Epithelial cell of proximal tubule (primary cell): Measurements from ENCODE around the gene DENND1A. TPM values are rescaled to one million over a fixed set of nuclear protein-coding genes. Genes with fewer than 3 reads are reported as not detected.
"Not testable (repeated sequence)": the region's sequence is repeated elsewhere in the genome, so short reads cannot be mapped to it uniquely, and the experiment has no call there.

Experiments
- DNase-seq: peaks from one replicate; pipeline ENCODE4 v3.0.0-alpha.2; 2011; ENCODE audit warnings: low read depth
- H3K4me3 ChIP-seq: 2 replicates; pipeline ENCODE4 v1.5.1; 2011; ENCODE audit warnings: low read depth, mild to moderate bottlenecking, low read length
- total RNA-seq: library from RNA; depleted of rRNA; stranded (reverse); fragments of >200 nt; gene quantifications from 2 replicates; pipeline ENCODE4 v1.2.3, GENCODE V29; 2015
- TF ChIP-seq, protein P1 (sequence below): conservative IDR thresholded peaks from 2 replicates; pipeline ENCODE4 v1.5.1; 2012; ENCODE audit warnings: low read depth, mild to moderate bottlenecking, low read length

DENND1A gene
- total RNA-seq, 1 donor from 2014 or later: 26.6 TPM

- H3K4me3 ChIP-seq: no peak overlapping the region
- TF ChIP-seq, protein P1, sequence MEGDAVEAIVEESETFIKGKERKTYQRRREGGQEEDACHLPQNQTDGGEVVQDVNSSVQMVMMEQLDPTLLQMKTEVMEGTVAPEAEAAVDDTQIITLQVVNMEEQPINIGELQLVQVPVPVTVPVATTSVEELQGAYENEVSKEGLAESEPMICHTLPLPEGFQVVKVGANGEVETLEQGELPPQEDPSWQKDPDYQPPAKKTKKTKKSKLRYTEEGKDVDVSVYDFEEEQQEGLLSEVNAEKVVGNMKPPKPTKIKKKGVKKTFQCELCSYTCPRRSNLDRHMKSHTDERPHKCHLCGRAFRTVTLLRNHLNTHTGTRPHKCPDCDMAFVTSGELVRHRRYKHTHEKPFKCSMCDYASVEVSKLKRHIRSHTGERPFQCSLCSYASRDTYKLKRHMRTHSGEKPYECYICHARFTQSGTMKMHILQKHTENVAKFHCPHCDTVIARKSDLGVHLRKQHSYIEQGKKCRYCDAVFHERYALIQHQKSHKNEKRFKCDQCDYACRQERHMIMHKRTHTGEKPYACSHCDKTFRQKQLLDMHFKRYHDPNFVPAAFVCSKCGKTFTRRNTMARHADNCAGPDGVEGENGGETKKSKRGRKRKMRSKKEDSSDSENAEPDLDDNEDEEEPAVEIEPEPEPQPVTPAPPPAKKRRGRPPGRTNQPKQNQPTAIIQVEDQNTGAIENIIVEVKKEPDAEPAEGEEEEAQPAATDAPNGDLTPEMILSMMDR: no peak
- DNase-seq: no peak
These were observed 526.9 kb downstream of the DENND1A start for GRCh38 chr9:123402981-123403509.

- TF ChIP-seq, protein P1: peak; percentile 82
- no peak overlapping the region for H3K4me3 ChIP-seq
- DNase-seq: no peak
These were observed 527.9 kb downstream of the DENND1A start for GRCh38 chr9:123401879-123402513.

- TF ChIP-seq, protein P1: no peak
- H3K4me3 ChIP-seq: no peak overlapping the region
- DNase-seq: no peak
These were observed 528.9 kb downstream of the DENND1A start for GRCh38 chr9:123400926-123401503.

DNA sequence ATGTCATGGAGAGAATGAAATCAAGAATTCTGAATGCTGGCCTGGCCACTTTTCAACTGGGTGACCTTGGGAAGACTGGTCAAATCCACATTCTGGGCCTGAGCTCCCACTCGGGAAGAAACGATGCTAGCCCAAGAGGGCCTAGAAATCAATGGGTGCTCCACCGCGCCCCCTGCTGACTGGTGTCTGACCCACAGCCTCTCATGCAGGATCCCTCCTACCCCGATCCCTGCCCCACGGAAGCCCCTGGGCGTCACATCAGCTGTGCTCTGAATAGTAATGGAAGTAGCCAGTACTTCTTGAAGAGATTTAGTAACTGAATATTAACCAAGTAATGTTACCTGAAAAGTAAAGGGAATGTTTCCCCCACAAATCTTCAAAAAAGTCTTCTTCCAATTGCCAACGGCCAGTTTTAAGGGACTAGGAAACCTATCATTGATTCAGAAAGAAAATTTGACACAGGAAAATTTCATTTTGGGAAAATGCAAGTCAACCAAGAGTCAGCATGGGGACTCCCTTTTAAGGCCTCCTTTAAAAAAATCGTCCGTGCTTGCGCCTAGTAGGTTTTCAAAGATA lies 530.0 kb downstream of the DENND1A start:
- no peak overlapping the region for H3K4me3 ChIP-seq
- TF ChIP-seq, protein P1: peak; percentile 66
- DNase-seq: no peak

GRCh38 chr9:123398938-123399337 lies 531.0 kb downstream of the DENND1A start:
- DNase-seq, H3K4me3 ChIP-seq: not testable (repeated sequence)

DNA sequence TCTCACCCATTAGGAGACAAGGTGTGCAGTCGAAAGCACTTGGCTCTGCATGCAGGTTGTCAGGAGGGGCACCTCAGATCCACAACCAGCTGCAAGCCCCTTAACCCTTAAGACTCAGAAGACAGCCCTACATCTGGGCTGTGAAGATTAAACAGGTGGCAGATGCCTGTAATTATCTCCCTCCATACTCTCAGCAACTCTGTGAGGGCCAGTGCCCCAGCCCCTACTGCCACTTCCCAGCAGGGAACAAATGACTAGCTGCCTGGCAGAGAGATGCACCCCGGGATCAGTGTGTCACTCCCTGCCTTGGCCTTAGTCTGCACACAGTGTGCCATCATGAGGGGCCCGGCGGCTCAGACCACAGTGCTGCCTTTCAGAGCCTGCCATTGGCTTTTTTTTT lies 532.0 kb downstream of the DENND1A start:
- TF ChIP-seq, protein P1: no peak
- DNase-seq: no peak
- no peak overlapping the region for H3K4me3 ChIP-seq

- DNase-seq: no peak
- TF ChIP-seq, protein P1: no peak
These were observed 534.0 kb downstream of the DENND1A start for GRCh38 chr9:123395689-123396511.

More at GRCh38 chr9:123395689-123396511, 534.0 kb downstream of the DENND1A start:
- no peak overlapping the region for H3K4me3 ChIP-seq
